HUES64 (cell line): ENCODE measurements around the gene GPAT2.
"Not testable (repeated sequence)": the region's sequence is repeated elsewhere in the genome, so short reads cannot be mapped to it uniquely, and the experiment has no call there.

Experiments
- H3K27ac ChIP-seq: 2 replicates; pipeline ENCODE4 v1.7.0; 2013; ENCODE audit warnings: low read depth, low read length, inconsistent platforms
- H3K27me3 ChIP-seq: 2 replicates; pipeline ENCODE4 v1.6.1; 2013; ENCODE audit warnings: mild to moderate bottlenecking, low read length; ENCODE audit not compliant: insufficient read depth
- H3K36me3 ChIP-seq: 2 replicates; pipeline ENCODE4 v1.6.1; 2013; ENCODE audit warnings: mild to moderate bottlenecking, low read length; ENCODE audit not compliant: insufficient read depth
- H3K4me1 ChIP-seq: 2 replicates; pipeline ENCODE4 v1.6.1; 2013; ENCODE audit warnings: mild to moderate bottlenecking, low read length, moderate library complexity; ENCODE audit not compliant: insufficient read depth
- H3K4me3 ChIP-seq: 2 replicates; pipeline ENCODE4 v1.5.1; 2013; ENCODE audit warnings: mild to moderate bottlenecking, low read length, moderate library complexity
- H3K9ac ChIP-seq: 2 replicates; pipeline ENCODE4 v1.6.1; 2013; ENCODE audit warnings: mild to moderate bottlenecking, low read depth, low read length
- H3K9me3 ChIP-seq: 2 replicates; pipeline ENCODE4 v1.6.1; 2013; ENCODE audit warnings: low read depth, low read length; ENCODE audit not compliant: insufficient read depth
- WGBS: fragments of 150-250, 120-280 bp; methylation state at CpG from one replicate; pipeline ENCODE4 v1.1.7; 2013; ENCODE audit warnings: missing lambda C conversion rate; 5-methylcytosine and 5-hydroxymethylcytosine counted together

GPAT2 gene

GRCh38 chr2:96063116-96063899 is 28.6 kb upstream of the GPAT2 start:
- not testable (repeated sequence) for H3K27me3 ChIP-seq, H3K27ac ChIP-seq, H3K9ac ChIP-seq, H3K9me3 ChIP-seq, H3K4me1 ChIP-seq, H3K4me3 ChIP-seq, H3K36me3 ChIP-seq
- WGBS, result 60% methylated on average over 8 of the region's 12 CpGs

DNA sequence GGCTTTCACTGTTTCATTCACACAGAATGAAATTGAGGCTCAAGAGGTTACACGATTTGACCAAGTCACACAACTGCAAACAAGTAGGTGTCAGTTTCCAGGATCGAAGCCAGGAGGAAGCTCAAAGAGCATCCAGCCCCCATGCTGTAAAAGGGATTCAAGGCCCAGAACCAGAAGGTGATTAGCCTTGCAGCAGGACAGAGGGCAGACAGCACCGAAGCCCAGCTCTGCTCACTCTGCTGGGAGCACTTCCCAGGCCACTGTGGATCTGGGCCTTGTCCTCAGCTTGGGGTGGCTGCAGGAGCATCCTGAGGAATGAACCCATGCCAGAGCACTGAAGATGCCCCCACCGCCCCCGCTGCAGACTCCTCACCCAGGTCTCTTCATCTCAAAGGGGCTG is 27.8 kb upstream of the GPAT2 start:
- not testable (repeated sequence) for H3K4me1 ChIP-seq, H3K27ac ChIP-seq, H3K9ac ChIP-seq, H3K9me3 ChIP-seq, H3K36me3 ChIP-seq, H3K27me3 ChIP-seq, H3K4me3 ChIP-seq
- WGBS, result 87% methylated on average over 3 of the region's 5 CpGs

- WGBS, result 90% methylated on average over 9 of the region's 9 CpGs
- not testable (repeated sequence) for H3K9ac ChIP-seq, H3K9me3 ChIP-seq, H3K36me3 ChIP-seq, H3K27ac ChIP-seq, H3K4me3 ChIP-seq, H3K27me3 ChIP-seq, H3K4me1 ChIP-seq
Observed at GRCh38 chr2:96061901-96062300, 27.2 kb upstream of the GPAT2 start.

DNA sequence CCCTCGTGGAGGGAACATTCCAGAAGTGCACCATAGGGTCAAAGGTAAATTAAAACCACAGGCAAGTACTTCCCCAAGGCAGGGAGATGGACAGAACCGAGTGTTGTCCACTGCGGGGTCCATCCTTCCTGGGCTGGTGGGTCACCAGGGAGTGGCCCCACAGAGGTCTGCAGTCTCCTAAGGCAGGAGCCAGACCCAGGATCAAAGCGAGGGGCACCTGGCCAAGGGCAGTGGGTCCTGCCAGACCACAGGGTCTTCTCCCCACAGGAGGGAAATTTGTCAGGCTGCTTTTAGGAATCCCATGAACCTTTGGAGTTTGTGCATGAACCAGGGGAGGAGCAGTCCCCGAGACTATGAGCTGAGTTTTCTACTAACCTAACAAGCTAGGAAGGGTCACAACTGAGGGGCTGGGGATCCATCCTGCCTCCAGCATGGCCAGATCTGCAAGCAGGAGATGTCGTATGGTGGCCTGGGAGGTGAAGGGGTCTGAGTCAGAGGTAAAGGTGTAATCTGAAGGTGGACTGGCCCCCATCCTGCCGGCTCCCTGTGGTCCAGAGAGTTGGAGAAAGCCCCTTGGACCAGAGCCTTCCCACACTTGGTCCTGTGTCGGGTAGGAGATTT is 26.6 kb upstream of the GPAT2 start:
- not testable (repeated sequence) for H3K4me3 ChIP-seq, H3K27me3 ChIP-seq, H3K9me3 ChIP-seq, H3K4me1 ChIP-seq, H3K9ac ChIP-seq, H3K27ac ChIP-seq, H3K36me3 ChIP-seq
- 90% methylated on average over 7 of the region's 8 CpGs for WGBS

- not testable (repeated sequence) for H3K27ac ChIP-seq, H3K4me1 ChIP-seq, H3K4me3 ChIP-seq, H3K9me3 ChIP-seq, H3K9ac ChIP-seq, H3K27me3 ChIP-seq, H3K36me3 ChIP-seq
- 78% methylated on average over 4 of the region's 10 CpGs for WGBS
Observed at GRCh38 chr2:96060325-96060724, 25.6 kb upstream of the GPAT2 start.

DNA sequence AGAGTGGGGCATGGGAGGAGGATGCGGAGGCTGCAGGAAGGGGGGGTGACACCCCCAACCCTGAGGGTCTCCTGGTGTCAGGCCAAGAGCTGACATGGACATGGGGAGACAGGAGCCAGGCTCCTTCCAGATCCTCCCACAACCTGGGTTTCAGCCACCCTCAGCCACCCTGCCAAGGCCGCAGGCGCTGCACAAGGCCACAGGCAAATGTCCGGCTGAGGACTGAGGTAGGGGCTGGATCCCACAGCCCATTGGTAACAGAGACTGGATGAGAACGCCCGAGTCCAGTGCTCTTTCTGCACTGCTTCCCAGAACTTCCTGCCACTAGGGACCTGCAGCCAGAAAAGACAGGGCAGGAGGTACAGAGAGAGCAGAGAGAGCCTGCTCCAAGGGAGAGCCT is 24.7 kb upstream of the GPAT2 start:
- not testable (repeated sequence) for H3K36me3 ChIP-seq, H3K9ac ChIP-seq, H3K4me3 ChIP-seq, H3K27ac ChIP-seq, H3K27me3 ChIP-seq, H3K4me1 ChIP-seq, H3K9me3 ChIP-seq
- WGBS, result no CpG with 5 or more reads among the region's 6 CpGs

DNA sequence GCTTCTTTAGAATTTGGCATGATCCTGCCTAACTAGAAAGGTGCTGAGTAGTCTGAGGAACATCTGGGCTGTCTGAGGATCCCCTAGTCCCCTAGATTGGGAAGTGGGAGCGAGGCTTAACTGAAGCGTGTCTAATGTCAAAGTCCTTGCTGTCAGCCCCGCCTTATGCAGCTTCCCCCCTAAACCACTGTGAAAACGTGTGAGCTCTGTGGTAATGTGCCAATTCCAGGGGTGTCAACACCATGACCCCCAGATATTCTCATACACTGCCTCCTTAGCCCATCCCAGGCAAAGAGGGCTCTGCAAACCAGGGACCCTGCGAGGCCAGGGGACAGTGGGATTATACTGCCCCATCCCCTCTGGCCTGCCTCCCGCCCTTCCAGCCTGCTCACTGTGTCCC is 21.1 kb upstream of the GPAT2 start:
- H3K9me3 ChIP-seq, H3K4me1 ChIP-seq, H3K27ac ChIP-seq, H3K4me3 ChIP-seq, H3K36me3 ChIP-seq, H3K27me3 ChIP-seq, H3K9ac ChIP-seq: not testable (repeated sequence)
- WGBS, result no CpG with 5 or more reads among the region's 6 CpGs

DNA sequence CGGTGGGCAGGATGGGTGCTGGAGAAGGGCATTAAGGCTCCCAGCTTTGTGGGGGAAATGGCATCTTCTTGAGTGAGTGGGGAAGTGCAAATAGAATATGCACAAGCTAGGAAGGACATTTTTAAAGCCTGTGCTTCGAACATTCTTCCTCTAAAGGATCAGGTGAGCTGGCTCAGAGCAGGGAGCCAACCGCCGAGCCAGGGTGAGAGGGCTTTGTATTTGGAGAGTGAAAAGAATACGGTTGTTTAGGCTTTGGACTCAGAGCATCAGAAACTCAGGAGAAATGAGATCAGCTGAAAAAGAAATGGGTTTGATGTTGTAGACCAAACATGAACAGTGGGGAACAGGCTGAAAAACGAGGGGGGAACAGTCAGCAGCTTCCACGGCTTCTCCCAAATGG is 19.8 kb upstream of the GPAT2 start:
- not testable (repeated sequence) for H3K27me3 ChIP-seq, H3K4me1 ChIP-seq, H3K4me3 ChIP-seq, H3K27ac ChIP-seq, H3K9ac ChIP-seq, H3K36me3 ChIP-seq, H3K9me3 ChIP-seq
- 84% methylated on average over 3 of the region's 7 CpGs for WGBS

DNA sequence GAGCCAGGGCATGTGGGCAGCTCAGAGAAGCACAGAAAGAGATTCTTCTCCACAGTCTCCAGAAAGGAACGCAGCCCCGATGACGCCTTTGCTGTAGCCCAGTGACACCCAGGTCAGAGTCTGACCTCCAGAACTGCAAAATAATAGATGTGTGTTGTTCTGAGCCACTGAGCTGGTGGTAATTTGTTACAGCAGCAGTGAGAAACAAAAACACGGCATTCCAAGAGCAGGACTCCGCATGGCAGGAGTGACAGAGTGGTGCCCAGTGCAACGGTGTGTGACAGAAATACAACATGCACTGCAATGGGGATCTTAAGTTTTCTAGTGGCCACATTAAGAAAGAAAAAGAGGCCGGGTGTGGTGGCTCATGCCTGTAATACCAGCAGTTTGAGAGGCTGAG is 18.7 kb upstream of the GPAT2 start:
- not testable (repeated sequence) for H3K9me3 ChIP-seq, H3K4me3 ChIP-seq, H3K36me3 ChIP-seq, H3K4me1 ChIP-seq, H3K9ac ChIP-seq, H3K27me3 ChIP-seq, H3K27ac ChIP-seq
- 96% methylated on average over 6 of the region's 7 CpGs for WGBS

DNA sequence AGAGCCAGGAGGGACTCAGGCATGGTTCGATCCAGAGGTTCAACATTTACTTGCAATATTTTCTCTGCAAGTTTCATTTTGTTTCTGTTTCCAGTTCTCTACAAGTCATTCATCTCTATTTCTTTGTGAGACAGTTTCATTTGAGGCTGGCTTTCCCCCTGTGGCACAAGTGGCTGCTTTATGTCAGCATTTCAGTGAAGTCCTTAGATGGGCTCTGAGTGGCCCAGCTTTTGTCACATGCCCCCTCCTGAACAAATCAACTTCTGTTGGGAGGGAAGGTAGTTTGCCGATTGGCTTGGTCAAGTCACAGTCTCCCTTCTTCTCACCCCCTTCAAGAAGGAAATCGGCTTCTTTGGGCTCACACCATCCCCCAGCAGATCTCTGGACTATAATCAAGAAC is 17.9 kb upstream of the GPAT2 start:
- not testable (repeated sequence) for H3K36me3 ChIP-seq, H3K4me3 ChIP-seq, H3K4me1 ChIP-seq, H3K27me3 ChIP-seq, H3K27ac ChIP-seq, H3K9me3 ChIP-seq, H3K9ac ChIP-seq
- 100% methylated on average over 1 of the region's 3 CpGs for WGBS

DNA sequence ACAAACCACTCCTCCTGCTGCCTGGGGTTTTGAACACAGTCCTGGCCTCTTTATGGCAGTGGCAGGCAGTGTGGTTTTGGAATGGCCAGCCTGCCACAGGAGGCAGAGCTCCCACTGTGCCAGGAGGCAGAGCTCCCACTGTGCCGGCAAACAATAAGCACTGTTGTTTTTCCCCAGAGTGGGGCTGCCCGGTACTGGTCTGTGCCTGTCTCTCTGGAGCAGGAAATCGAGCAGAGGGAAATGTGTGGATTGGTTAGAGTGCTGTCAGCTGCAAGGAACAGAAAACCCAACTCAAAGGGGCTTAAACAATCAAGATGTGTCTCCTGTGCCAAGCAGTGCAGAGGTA is 15.2 kb upstream of the GPAT2 start:
- not testable (repeated sequence) for H3K36me3 ChIP-seq, H3K9ac ChIP-seq, H3K4me3 ChIP-seq, H3K9me3 ChIP-seq, H3K4me1 ChIP-seq, H3K27me3 ChIP-seq, H3K27ac ChIP-seq
- no CpG with 5 or more reads among the region's 3 CpGs for WGBS
